Pancreas (tissue), 10 donors: ENCODE results near the gene AGPAT2. TPM values are rescaled to one million over a fixed set of nuclear protein-coding genes. Genes with fewer than 3 reads are reported as not detected.

Experiments used
- ATAC-seq, 4 donors: fragments of 200-7000 bp; cut with Tn5 transposase; one replicate each; pipeline versions ENCODE4 v1.8.0 to v1.9.1; 2020; ENCODE audit warnings: mild to moderate bottlenecking in 4 of 4, moderate library complexity in 4 of 4
- DNase-seq, 6 donors: peaks; one replicate each; pipeline ENCODE4 v3.0.0-alpha.2; 2020
- FAIRE-seq: peaks from 2 replicates; lab custom pipeline; 2012; peaks lifted over from hg19 to GRCh38; lab: Jason Lieb, UNC
- H3K27ac ChIP-seq, 4 donors: fragments of 200-600 bp; sonication (generic); 1 replicate in 3 of 4; 2 replicates in 1 of 4; pipeline versions ENCODE4 v1.5.0 to v1.8.0; 2020
- H3K27me3 ChIP-seq, 4 donors: fragments of 200-600 bp; one replicate each; pipeline ENCODE4 v1.8.0; 2021
- H3K36me3 ChIP-seq, 3 donors: fragments of 200-600 bp; sonication (generic) in 1 of 3; one replicate each; pipeline versions ENCODE4 v1.5.0 to v1.8.0; 2020 to 2021
- H3K4me1 ChIP-seq, 3 donors: fragments of 200-600 bp; one replicate each; pipeline ENCODE4 v1.8.0; 2021
- H3K4me3 ChIP-seq, 4 donors: fragments of 200-600 bp; sonication (generic) in 2 of 4; one replicate each; pipeline versions ENCODE4 v1.5.0 to v1.8.0; 2020 to 2021
- H3K9me3 ChIP-seq, 4 donors: fragments of 200-600 bp; one replicate each; pipeline ENCODE4 v1.8.0; 2021
- CTCF ChIP-seq, 4 donors: fragments of 200-600 bp; sonication (generic) in 3 of 4; IDR thresholded peaks; one replicate each; pipeline versions ENCODE4 v1.5.0 to v1.8.0; 2021; ENCODE audit warnings: antibody characterized with exemption in 4 of 4
- WGBS, 2 donors: extraction: QIAGEN DNeasy Blood & Tissue Kit; methylation state at CpG; one replicate each; pipeline ENCODE4 v1.1.7; 2013; 5-methylcytosine and 5-hydroxymethylcytosine counted together
- intact Hi-C, 3 donors: fragments of 100-400 bp; cut with DNase I; formaldehyde crosslinking; loops; one replicate each; pipeline versions ENCODE4 v1.11.1 to v1.14.2; 2022
- polyA plus RNA-seq, 2 donors: library from polyadenylated mRNA; stranded (reverse); fragments of 200-250 nt; gene quantifications; one replicate each; pipeline ENCODE4 v1.2.3, GENCODE V29; 2013
- total RNA-seq, 6 donors: library from RNA; stranded (reverse); fragmentation: NEBNext Ultra II Directional in 4 of 6; extraction: Animal tissue kit (Norgen Biotek cat#: 25700) in 4 of 6; gene quantifications; one replicate each; pipeline versions ENCODE4 v1.2.1 to v1.2.4, GENCODE V29; 2021 to 2023
- donor health status: healthy with polysubstance abuse.
- donor health status: DM: no; HTN: no; CAD: no; lungs with moderate emphysema.
- donor health status: DM: no; HTN: no; CAD: no.
- donor health status: control.
- donor health status: control.
- donor health status: Bipolar disorder and iron deficiency.
- donor health status: DM: yes; HTN: yes; CAD: no.
- donor health status: DM: no; HTN: no; CAD: no.
- donor health status: DM: no; HTN: no; CAD: no.
- donor health status: DM: yes; HTN: yes; CAD: no.

AGPAT2 gene
- total and polyA plus RNA-seq, 8 donors, result 57.0 to 158 (median 82.7) TPM

GRCh38 chr9:136653323-136654079, 33.8 kb downstream of the AGPAT2 start:
- DNase-seq (peak in 2 of 6 donors; percentile 54 to 55), ATAC-seq (no peak), FAIRE-seq (no peak)
- peaks cover 0 to 4% (median 0%) of the 10 kb centered on the region in 4 donors for H3K27me3 ChIP-seq
- no peak overlapping the region for H3K4me3 ChIP-seq
- no peaks in the 10 kb centered on the region for H3K36me3 ChIP-seq
- WGBS, 2 donors, result 55 to 63% methylated on average over 43 of the region's 43 CpGs
- no peaks in the 10 kb centered on the region for H3K4me1 ChIP-seq
- no peak overlapping the region for H3K27ac ChIP-seq
- intact Hi-C loops, result no loop called here
- H3K9me3 ChIP-seq, result no peaks in the 10 kb centered on the region
- no peak for TF ChIP-seq CTCF (IDR thresholded peaks at IDR 0.05)

- no peaks in the 10 kb centered on the region for H3K4me1 ChIP-seq
- no peaks in the 10 kb centered on the region for H3K9me3 ChIP-seq
- ATAC-seq (no peak), FAIRE-seq (no peak), DNase-seq (no peak)
- H3K27ac ChIP-seq, result no peak overlapping the region
- intact Hi-C loops, result no loop called here
- H3K36me3 ChIP-seq, result no peaks in the 10 kb centered on the region
- TF ChIP-seq CTCF (IDR thresholded peaks at IDR 0.05), result no peak
- H3K27me3 ChIP-seq, result no peaks in the 10 kb centered on the region
- no peak overlapping the region for H3K4me3 ChIP-seq
- 92 to 94% methylated on average over 11 of the region's 11 CpGs for WGBS, 2 donors
Observed at GRCh38 chr9:136651860-136652259, 35.4 kb downstream of the AGPAT2 start.

GRCh38 chr9:136650648-136651047, 36.6 kb downstream of the AGPAT2 start:
- H3K4me1 ChIP-seq, result no peaks in the 10 kb centered on the region
- DNase-seq (no peak), ATAC-seq (no peak), FAIRE-seq (no peak)
- no peak for TF ChIP-seq CTCF (IDR thresholded peaks at IDR 0.05)
- H3K27ac ChIP-seq, result no peak overlapping the region
- no peaks in the 10 kb centered on the region for H3K9me3 ChIP-seq
- intact Hi-C loops, result no loop called here
- H3K4me3 ChIP-seq, result no peak overlapping the region
- no peaks in the 10 kb centered on the region for H3K27me3 ChIP-seq
- H3K36me3 ChIP-seq, result no peaks in the 10 kb centered on the region
- WGBS, 2 donors, result 89% methylated on average over 10 of the region's 10 CpGs

- no peak for FAIRE-seq
- Histone ChIP-seq H3K9me3 (no peaks in the 10 kb centered on the region), H3K27me3 (no peaks in the 10 kb centered on the region), H3K4me1 (peaks cover 0 to under 1% (median 0%) of the 10 kb centered on the region in 3 donors), H3K27ac (no peak overlapping the region), H3K4me3 (no peak overlapping the region), H3K36me3 (no peaks in the 10 kb centered on the region)
- no peak for DNase-seq
- 91 to 93% methylated on average over 8 of the region's 8 CpGs for WGBS, 2 donors
- intact Hi-C loops, result no loop called here
- ATAC-seq, result no peak
- TF ChIP-seq CTCF (IDR thresholded peaks at IDR 0.05), result no peak
Observed at GRCh38 chr9:136650021-136650420, 37.2 kb downstream of the AGPAT2 start.

- Histone ChIP-seq H3K4me3 (no peak overlapping the region), H3K36me3 (no peaks in the 10 kb centered on the region), H3K27me3 (no peaks in the 10 kb centered on the region), H3K9me3 (no peaks in the 10 kb centered on the region), H3K4me1 (peaks cover 5 to 10% (median 7%) of the 10 kb centered on the region in 3 donors), H3K27ac (no peak overlapping the region)
- no peak for ATAC-seq
- no peak for FAIRE-seq
- 65 to 70% methylated on average over 16 of the region's 16 CpGs for WGBS, 2 donors
- TF ChIP-seq CTCF (IDR thresholded peaks at IDR 0.05), result no peak
- peak in 4 of 6 donors; percentile 4 to 60 (median 32) for DNase-seq
- intact Hi-C loops, result no loop called here
Observed at GRCh38 chr9:136648751-136649150, 38.5 kb downstream of the AGPAT2 start.
